Measurements from ENCODE around the gene KANSL1L. TPM values are rescaled to one million over a fixed set of nuclear protein-coding genes. Genes with fewer than 3 reads are reported as not detected.

Gene KANSL1L
- total RNA-seq, 1 experiment from 2014 or later = 7.4 TPM

DNA sequence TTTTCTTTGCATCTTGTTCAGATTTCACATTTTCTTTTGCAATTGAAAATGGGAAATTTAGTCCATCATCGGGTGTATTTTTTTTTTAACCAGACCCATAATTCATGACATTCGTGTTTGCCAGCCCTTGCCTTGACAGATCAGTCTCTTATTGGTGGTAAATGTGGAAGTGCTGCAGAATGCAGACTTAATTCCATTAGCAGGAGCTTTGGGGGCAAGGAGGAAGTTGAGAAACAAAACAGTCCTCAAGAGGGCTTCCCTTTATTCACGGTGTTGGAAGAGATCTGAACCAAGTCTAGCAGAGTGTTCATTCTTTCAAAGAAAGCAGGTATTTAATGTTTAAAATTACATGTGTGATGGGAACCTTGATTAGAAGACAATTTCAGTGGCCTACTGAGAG, 185.3 kb downstream of the KANSL1L start:
- no TSS peak for BruUV-seq (replicated peaks)
- Mint-ChIP-seq H3K4me1 (ENCODE audit: insufficient read depth, unreplicated experiment) (no peaks in the 10 kb centered on the region), H3K27me3 (ENCODE audit: insufficient read depth, unreplicated experiment) (peaks cover 5% of the 10 kb centered on the region), H3K4me3 (ENCODE audit: unreplicated experiment) (no peak overlapping the region), H3K27ac (ENCODE audit: low read depth, unreplicated experiment) (no peak overlapping the region), H3K9me3 (ENCODE audit: unreplicated experiment) (no peaks in the 10 kb centered on the region), H3K36me3 (ENCODE audit: insufficient read depth, unreplicated experiment) (no peaks in the 10 kb centered on the region)
- CTCF ChIA-PET = interaction anchor here (1.3 to 2.9 kb wide), 4 partner anchors 9 to 213 kb away, joined by 3 to 10 read pairs (median 8); no protein-coding TSS in a partner anchor
- TF ChIP-seq, protein P1, sequence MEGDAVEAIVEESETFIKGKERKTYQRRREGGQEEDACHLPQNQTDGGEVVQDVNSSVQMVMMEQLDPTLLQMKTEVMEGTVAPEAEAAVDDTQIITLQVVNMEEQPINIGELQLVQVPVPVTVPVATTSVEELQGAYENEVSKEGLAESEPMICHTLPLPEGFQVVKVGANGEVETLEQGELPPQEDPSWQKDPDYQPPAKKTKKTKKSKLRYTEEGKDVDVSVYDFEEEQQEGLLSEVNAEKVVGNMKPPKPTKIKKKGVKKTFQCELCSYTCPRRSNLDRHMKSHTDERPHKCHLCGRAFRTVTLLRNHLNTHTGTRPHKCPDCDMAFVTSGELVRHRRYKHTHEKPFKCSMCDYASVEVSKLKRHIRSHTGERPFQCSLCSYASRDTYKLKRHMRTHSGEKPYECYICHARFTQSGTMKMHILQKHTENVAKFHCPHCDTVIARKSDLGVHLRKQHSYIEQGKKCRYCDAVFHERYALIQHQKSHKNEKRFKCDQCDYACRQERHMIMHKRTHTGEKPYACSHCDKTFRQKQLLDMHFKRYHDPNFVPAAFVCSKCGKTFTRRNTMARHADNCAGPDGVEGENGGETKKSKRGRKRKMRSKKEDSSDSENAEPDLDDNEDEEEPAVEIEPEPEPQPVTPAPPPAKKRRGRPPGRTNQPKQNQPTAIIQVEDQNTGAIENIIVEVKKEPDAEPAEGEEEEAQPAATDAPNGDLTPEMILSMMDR (IDR thresholded peaks at IDR 0.05; ENCODE audit: unreplicated experiment) = no peak
- intact Hi-C loops (cut with micrococcal nuclease) = no loop called here
- DNase-seq (ENCODE audit: unreplicated experiment) = no peak
- POLR2A ChIA-PET = no interaction called here

DNA sequence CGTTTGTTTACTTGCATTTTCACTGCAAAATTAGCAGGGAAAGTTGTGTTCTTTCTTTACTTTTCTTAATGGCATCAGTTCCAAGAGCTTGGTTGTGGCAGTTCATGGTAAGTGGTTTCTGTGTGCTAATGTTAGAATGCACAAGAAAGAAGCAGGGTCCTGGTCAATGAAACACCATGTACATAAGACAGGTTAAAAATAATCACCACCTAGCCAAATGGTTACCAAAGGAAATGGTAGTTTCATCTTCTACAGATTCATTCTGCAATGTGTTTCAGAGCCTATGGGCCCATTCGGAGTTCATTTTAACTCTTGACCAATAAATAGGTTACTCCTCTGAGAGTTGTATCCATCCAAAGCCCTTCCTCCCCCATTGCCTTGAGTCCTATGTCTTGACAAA, 186.9 kb downstream of the KANSL1L start:
- Mint-ChIP-seq H3K9me3 (ENCODE audit: unreplicated experiment) (no peaks in the 10 kb centered on the region), H3K27me3 (ENCODE audit: insufficient read depth, unreplicated experiment) (no peaks in the 10 kb centered on the region), H3K36me3 (ENCODE audit: insufficient read depth, unreplicated experiment) (no peaks in the 10 kb centered on the region), H3K4me1 (ENCODE audit: insufficient read depth, unreplicated experiment) (no peaks in the 10 kb centered on the region), H3K4me3 (ENCODE audit: unreplicated experiment) (no peak overlapping the region), H3K27ac (ENCODE audit: low read depth, unreplicated experiment) (no peak overlapping the region)
- intact Hi-C loops (cut with micrococcal nuclease) = no loop called here
- DNase-seq (ENCODE audit: unreplicated experiment) = no peak
- ChIA-PET CTCF (interaction anchor here (0.6 to 2.9 kb wide), 4 partner anchors 86 to 215 kb away, joined by 3 to 10 read pairs (median 6); no protein-coding TSS in a partner anchor), POLR2A (no interaction called here)
- no TSS peak for BruUV-seq (replicated peaks)
- TF ChIP-seq, protein P1 (IDR thresholded peaks at IDR 0.05; ENCODE audit: unreplicated experiment) = no peak

DNA sequence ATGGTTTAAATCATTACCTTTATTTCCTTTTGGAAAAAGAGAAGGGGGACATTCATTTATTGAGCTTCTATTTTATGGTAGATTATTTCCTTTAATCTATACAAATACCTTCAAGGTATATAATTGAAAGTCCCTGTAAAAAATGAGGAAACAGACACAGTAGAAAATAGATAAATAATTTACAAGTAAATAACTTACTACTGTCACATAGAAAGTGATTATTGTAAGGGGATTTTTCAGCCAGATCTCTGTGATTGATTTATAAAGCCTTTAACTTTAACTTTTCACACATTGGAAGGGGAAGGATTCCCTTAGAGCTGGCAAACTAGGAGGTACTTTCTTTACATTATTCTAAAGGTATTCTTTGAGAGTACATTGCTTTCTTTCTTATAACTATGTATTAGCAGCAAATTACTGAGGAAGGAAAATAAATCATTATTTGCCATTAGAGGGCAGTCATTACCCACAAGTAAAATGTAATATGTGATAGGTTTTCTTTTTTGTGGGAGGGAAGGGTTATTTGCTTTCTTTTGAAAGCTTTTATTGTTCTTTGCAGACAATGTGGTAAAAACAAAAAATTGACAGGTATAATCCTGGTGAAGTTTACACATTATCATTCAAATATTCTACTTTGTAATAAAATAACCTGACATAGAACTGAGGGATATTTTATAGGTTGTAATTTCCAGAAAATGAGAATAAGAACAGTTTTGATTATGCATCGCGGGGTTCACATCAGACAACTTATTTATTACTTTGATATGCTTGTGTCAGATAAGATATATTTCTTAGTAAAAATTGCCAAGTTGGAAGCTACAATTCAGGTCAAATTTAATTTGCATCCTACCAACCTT, 193.6 kb downstream of the KANSL1L start:
- H3K27ac Mint-ChIP-seq (ENCODE audit: low read depth, unreplicated experiment) = no peak overlapping the region
- H3K4me3 Mint-ChIP-seq (ENCODE audit: unreplicated experiment) = no peak overlapping the region
- no peaks in the 10 kb centered on the region for H3K4me1 Mint-ChIP-seq (ENCODE audit: insufficient read depth, unreplicated experiment)
- ChIA-PET CTCF (interaction anchor here (0.6 to 7.2 kb wide), 26 partner anchors 8 to 656 kb away, joined by 3 to 126 read pairs (median 4); no protein-coding TSS in a partner anchor), POLR2A (interaction anchor here (0.5 to 1.9 kb wide), 3 partner anchors 226 to 545 kb away, joined by 3 to 5 read pairs (median 4); no protein-coding TSS in a partner anchor)
- TF ChIP-seq, protein P1 (IDR thresholded peaks at IDR 0.05; ENCODE audit: unreplicated experiment) = peak; percentile 39
- no peaks in the 10 kb centered on the region for H3K27me3 Mint-ChIP-seq (ENCODE audit: insufficient read depth, unreplicated experiment)
- no TSS peak for BruUV-seq (replicated peaks)
- no peaks in the 10 kb centered on the region for H3K36me3 Mint-ChIP-seq (ENCODE audit: insufficient read depth, unreplicated experiment)
- H3K9me3 Mint-ChIP-seq (ENCODE audit: unreplicated experiment) = no peaks in the 10 kb centered on the region
- intact Hi-C loops (cut with micrococcal nuclease) = loop anchor here (1.0 to 10.0 kb wide), 4 partner anchors 95 to 417 kb away; no protein-coding TSS in a partner anchor
- peak; percentile 47 for DNase-seq (ENCODE audit: unreplicated experiment)

DNA sequence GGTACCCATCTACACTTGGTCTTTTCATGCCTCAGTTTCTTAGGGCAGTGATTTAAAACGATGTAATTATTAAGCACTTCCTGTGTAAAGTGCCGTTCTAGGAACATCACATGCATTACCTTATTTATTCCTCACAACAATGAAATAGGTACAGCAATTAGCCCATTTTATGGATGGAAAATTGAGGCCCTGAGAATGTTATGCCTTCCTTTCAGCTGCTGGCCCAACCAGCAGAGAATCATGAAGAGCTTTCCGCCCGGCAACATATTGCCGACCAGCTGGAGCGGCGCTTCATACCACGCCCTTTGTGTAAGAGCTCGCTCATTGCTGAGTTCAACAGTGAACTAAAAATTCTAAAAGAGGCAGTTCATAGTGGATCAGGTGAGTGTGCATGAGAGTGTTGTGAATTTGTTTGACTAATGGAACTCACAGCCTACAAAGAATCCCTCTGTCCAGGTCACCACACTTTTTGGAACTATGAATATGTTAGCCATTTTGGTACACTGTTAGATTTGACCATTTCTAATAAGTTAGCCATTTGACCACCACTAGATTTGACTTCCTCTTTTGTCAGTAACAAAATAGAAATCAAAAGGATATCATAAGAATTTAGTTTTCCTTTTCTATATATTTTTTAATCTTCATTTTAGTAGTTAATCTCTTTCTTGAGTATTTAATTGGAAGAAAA, 194.4 kb downstream of the KANSL1L start:
- Mint-ChIP-seq H3K9me3 (ENCODE audit: unreplicated experiment) (no peaks in the 10 kb centered on the region), H3K4me3 (ENCODE audit: unreplicated experiment) (no peak overlapping the region), H3K27me3 (ENCODE audit: insufficient read depth, unreplicated experiment) (no peaks in the 10 kb centered on the region), H3K36me3 (ENCODE audit: insufficient read depth, unreplicated experiment) (no peaks in the 10 kb centered on the region), H3K4me1 (ENCODE audit: insufficient read depth, unreplicated experiment) (no peaks in the 10 kb centered on the region), H3K27ac (ENCODE audit: low read depth, unreplicated experiment) (no peak overlapping the region)
- TF ChIP-seq, protein P1 (IDR thresholded peaks at IDR 0.05; ENCODE audit: unreplicated experiment) = no peak
- DNase-seq (ENCODE audit: unreplicated experiment) = no peak
- ChIA-PET POLR2A (interaction anchor here (1.4 to 1.9 kb wide), 2 partner anchors 227 to 544 kb away, joined by 3 to 5 read pairs; no protein-coding TSS in a partner anchor), CTCF (interaction anchor here (0.6 to 7.2 kb wide), 21 partner anchors 8 to 422 kb away, joined by 3 to 126 read pairs (median 4); no protein-coding TSS in a partner anchor)
- no TSS peak for BruUV-seq (replicated peaks)
- intact Hi-C loops (cut with micrococcal nuclease) = loop anchor here (1.0 to 10.0 kb wide), 4 partner anchors 96 to 418 kb away; no protein-coding TSS in a partner anchor
